GM13977 (cell line): ENCODE data around the gene FOXP4.

Source experiments
- DNase-seq: peaks from one replicate; pipeline ENCODE4 v3.0.0; 2012; ENCODE audit warnings: low spot score
- in situ Hi-C: fragments of 300-500 bp; cut with MboI; formaldehyde crosslinking; loops from one replicate; pipeline ENCODE4 v1.12.0; 2022; ENCODE audit warnings: low sequenced_read_pairs, low pct_unique_long_range_greater_than_20kb, mixed read lengths, inconsistent platforms; ENCODE audit not compliant: unreplicated experiment
- TF ChIP-seq, protein P1 (sequence below): IDR thresholded peaks from 2 replicates; pipeline ENCODE4 v1.5.1; 2012; ENCODE audit warnings: mild to moderate bottlenecking, control low read depth; ENCODE audit not compliant: insufficient read depth; ENCODE audit errors: extremely low read depth, missing control alignments

Gene FOXP4

DNA sequence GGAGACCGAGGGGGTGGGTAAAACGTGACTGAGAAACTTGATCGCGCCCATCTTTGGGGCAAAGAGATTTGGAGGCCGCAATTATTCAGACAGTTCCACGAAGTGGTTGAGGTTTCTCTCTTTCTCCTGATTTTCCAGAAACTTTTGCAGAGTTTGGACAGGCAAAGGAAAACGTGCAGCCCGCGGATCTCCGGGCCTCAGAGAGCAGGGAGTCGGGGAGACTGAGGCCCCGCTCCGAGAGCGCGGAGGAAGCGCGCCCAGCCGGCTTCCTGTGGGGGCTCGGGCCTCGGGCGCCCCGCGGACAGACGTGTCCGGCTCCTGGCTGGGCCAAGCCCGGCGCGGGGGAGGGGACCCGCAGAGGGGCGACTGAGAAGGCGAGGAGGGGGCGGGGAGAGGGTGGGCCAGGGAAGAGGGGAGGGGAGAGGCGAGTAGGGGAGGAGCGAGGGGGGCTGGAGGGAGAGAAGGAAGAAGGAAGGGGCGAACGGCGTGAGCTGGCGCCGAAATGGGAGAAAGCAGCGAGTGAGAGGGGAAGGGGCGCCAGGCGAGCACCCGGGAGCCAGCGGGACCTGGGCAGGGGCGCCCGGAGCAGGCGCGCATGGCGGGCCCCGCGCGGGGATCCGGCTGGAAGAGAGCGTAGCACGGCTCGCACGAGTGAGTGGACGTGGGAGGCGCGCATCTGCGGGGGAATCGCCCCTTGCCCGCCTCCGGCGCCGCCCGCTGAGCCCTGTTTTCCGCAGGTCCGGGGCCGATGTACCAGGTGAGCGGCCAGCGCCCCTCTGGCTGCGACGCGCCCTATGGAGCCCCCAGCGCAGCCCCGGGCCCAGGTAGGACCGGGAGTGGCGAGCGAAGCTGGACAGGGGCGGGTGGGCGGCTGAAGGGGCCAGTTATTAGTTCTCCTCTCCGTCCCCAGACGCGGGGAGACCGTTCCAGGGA, 92.1 kb downstream of the FOXP4 start, which contains the start of gene MDFI:
Gene MDFI (plus strand): TSS at position 467 of the 933 bp plus-strand sequence. CDS start 282 bp downstream, at position 749.
- in situ Hi-C loops: no loop called here
- TF ChIP-seq, protein P1, sequence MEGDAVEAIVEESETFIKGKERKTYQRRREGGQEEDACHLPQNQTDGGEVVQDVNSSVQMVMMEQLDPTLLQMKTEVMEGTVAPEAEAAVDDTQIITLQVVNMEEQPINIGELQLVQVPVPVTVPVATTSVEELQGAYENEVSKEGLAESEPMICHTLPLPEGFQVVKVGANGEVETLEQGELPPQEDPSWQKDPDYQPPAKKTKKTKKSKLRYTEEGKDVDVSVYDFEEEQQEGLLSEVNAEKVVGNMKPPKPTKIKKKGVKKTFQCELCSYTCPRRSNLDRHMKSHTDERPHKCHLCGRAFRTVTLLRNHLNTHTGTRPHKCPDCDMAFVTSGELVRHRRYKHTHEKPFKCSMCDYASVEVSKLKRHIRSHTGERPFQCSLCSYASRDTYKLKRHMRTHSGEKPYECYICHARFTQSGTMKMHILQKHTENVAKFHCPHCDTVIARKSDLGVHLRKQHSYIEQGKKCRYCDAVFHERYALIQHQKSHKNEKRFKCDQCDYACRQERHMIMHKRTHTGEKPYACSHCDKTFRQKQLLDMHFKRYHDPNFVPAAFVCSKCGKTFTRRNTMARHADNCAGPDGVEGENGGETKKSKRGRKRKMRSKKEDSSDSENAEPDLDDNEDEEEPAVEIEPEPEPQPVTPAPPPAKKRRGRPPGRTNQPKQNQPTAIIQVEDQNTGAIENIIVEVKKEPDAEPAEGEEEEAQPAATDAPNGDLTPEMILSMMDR: no peak
- DNase-seq: no peak

DNA sequence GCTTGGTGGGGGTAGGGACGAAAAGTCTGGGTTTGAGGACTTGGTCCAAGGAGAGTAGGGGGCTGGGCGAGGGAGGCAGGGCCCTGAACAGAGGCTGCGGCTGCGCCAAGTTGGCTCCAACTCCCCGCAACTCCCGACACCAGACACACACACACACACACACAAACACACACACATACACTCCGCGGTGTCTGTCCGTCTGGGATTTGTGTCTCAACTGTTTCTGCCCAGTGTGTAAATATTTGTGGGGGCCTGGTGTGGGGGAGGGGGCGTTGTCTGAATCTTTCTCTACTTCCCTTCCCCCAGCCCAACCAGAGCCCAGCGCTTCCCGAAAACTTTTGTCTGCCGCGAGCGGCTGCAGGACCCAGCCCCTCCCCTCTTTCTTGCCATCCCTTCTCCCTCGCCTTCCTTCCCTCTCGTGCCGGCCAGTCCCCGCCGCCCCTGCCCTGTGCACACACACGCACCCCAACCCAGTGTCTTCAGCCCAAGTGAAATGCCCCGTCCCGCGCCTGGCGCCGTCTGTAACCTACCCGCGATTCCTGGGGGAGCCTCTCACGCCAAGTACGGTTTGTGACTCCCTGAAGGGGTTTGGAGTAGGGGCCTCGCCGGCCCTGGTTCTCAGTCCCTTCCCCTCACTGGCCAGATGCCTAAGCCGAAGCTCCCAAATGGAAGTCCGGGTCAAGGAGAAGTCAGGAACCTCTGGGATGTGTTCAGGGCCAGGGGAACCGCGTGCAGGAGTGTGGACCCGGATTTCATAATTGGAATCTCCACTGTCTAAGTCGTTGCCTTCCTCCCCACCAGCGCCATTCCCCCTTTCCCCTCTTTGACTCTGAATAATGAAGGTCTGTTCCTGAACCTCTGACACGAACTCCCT, 93.0 kb downstream of the FOXP4 start:
- DNase-seq: no peak
- in situ Hi-C loops: no loop called here
- TF ChIP-seq, protein P1: no peak

DNA sequence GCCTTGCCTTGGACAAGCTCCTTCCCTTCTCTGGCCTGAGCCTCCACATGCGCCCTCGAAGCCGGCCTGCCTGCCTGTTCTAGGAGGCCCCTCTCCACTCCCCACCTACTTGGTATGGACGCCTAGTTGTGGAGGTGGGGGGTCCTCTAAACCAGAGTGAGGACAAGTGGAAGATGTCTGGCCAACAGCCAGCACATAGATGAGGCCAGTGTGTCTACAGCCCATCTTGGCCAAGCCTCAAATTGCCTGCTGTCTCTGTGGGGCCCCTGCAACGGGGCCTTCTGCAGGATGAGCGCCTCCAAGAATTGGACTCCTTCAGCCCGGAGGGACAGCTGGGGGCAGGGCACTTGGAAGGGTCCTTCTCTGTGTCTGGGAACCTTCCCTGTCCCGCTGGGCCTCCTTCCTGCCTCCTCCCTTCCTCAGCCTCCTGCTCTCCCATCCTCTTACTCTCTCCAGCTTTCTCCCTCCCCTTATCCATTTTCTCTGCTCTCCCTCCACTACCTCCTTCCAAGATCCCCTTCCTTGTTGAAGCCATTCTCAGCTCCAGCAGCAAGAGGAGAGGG, 93.7 kb downstream of the FOXP4 start:
- in situ Hi-C loops: no loop called here
- TF ChIP-seq, protein P1: no peak

DNA sequence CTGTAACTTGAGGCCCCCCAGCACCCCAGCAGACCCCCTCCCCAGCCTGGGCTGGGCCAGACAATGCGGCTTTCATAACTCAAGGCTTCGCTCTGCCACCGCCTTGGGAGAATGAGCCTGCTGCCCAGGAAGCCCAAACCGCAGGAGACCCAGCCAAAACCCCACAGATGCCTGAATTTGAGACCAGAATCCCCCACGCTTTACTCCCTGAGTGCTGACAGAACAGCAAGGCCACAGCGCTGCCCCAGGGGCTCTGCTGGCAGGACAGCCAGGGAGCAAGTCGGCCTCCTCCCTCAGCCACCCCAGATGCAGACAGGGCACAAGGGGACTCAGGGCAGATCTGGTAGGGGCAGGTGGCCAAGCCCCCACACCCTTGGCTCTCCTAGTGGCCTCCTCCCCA, 94.2 kb downstream of the FOXP4 start:
- DNase-seq: no peak
- in situ Hi-C loops: no loop called here
- TF ChIP-seq, protein P1: no peak

More for the DNA sequence above, 93.7 kb downstream of the FOXP4 start:
- no peak for DNase-seq

DNA sequence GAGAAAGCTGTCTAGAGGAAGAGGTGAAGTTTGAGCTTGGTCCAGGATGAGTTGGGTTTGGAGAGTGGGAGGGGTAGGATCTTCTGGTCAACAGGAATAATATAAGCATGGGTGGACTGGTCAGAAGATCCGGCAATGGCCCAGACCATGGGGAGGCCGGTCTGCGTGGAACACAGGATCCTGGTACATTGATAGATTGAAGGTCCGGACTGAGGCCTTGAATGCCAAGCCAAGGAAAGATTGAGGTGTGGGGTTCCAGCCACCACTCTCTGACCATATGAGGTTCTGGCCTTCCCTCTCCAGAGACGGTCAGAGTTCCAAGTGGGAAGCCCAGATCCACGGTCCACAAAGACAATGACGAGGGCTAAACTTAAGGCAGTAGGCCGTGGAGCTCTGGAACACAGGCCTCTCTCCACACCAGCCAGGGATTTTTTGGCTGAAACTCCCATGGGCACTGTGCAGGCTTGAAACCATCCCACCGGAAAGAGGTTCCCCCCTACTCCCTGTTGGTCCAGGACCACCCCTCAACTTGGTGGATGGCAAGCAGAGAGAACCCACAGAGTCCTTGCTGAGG, 95.3 kb downstream of the FOXP4 start:
- DNase-seq: no peak
- TF ChIP-seq, protein P1: no peak
- in situ Hi-C loops: no loop called here
